ENCODE measurements around the gene STKLD1. TPM values are rescaled to one million over a fixed set of nuclear protein-coding genes. Genes with fewer than 3 reads are reported as not detected.
"Not testable (repeated sequence)": the region's sequence is repeated elsewhere in the genome, so short reads cannot be mapped to it uniquely, and the experiment has no call there.

The STKLD1 gene
- total and polyA plus RNA-seq, 4 donors: 0.40 to 3.1 (median 1.1) TPM

DNA sequence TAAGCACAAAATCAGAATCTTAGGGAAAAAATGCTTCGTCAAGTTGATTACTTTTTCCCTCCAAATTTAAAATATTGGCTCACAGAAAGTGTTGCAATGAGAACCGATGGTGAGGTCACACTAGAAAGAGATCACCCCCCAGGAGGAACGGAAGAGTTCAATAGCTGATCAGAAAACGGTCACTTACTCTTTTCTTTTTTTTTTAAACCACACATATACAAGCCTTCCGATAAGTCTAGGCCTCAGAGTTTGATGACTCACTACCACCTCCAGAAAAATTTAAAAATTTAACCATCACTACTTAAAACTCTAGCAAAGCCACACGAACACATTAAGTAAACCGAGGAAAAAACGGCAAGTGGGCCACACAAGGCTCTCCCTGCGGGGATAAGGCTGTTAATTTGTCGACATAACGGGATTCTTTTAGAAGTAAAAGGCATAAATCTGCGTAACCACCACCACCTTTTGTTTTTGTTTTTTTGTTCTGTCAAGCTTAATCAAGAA lies 1.5 kb upstream of the STKLD1 start:
- H3K36me3 ChIP-seq (ENCODE audit: control insufficient read depth in 4 of 4, insufficient read depth in 4 of 4, low read length in 4 of 4): peaks cover 0 to 21% (median 10%) of the 10 kb centered on the region in 4 donors
- peaks cover 5 to 30% (median 12%) of the 10 kb centered on the region in 5 donors for H3K4me1 ChIP-seq (ENCODE audit: control insufficient read depth in 5 of 5, insufficient read depth in 5 of 5, low read length in 5 of 5)
- H3K27me3 ChIP-seq (ENCODE audit: control insufficient read depth in 3 of 3, insufficient read depth in 3 of 3, low read length in 2 of 3): no peaks in the 10 kb centered on the region
- peak overlapping the region; percentile 87 for H3K4me3 ChIP-seq
- TF ChIP-seq, protein P1, sequence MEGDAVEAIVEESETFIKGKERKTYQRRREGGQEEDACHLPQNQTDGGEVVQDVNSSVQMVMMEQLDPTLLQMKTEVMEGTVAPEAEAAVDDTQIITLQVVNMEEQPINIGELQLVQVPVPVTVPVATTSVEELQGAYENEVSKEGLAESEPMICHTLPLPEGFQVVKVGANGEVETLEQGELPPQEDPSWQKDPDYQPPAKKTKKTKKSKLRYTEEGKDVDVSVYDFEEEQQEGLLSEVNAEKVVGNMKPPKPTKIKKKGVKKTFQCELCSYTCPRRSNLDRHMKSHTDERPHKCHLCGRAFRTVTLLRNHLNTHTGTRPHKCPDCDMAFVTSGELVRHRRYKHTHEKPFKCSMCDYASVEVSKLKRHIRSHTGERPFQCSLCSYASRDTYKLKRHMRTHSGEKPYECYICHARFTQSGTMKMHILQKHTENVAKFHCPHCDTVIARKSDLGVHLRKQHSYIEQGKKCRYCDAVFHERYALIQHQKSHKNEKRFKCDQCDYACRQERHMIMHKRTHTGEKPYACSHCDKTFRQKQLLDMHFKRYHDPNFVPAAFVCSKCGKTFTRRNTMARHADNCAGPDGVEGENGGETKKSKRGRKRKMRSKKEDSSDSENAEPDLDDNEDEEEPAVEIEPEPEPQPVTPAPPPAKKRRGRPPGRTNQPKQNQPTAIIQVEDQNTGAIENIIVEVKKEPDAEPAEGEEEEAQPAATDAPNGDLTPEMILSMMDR (IDR thresholded peaks at IDR 0.05; ENCODE audit: control extremely low read depth, extremely low read depth): no peak
- H3K27ac ChIP-seq (ENCODE audit: low read depth in 1 of 2, low read length in 1 of 2): peak overlapping the region; percentile 95 to 96
- H3K9ac ChIP-seq (ENCODE audit: insufficient read depth in 1 of 2, low read length in 2 of 2): peak overlapping the region; percentile 84 to 85
- 9 to 13% methylated on average over 12 of the region's 12 CpGs for WGBS, 2 donors
- ATAC-seq (ENCODE audit: insufficient read depth, low FRiP score) (no peak), DNase-seq (no peak)
- no peaks in the 10 kb centered on the region for H3K9me3 ChIP-seq (ENCODE audit: control insufficient read depth in 4 of 4, insufficient read depth in 3 of 4, low read length in 3 of 4)

DNA sequence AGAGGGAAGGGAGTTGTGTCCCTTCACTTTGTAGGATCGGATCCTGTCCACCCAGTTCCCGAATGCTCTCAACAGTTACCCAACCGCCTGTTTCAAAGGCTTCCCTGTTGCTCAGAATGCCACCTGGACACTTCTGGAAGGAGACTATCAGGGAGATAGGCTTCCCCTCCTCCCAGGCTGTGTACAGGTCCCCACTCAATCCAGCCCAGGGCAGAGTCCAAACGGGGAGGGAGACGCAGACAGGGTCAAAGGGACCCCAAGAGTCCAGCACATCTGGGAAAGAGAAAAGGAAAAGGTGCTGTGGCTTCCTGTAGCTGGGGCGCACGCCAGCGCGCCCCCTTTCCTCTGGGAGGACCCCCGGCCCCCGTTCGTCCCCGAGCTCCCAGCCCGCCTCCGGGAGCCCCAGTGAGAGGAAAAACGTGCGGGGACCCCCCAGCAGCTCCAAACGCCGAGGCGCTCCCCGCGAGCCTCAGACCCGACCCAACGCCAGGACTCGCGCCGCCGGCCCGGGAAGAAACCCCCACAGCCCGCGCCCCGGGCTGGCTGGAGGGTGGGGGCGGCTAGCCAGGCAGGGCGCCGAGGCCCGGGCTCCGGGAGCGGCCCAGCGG lies 946 bp upstream of the STKLD1 start:
- DNase-seq (peak; percentile 43 to 50 (median 44)), ATAC-seq (ENCODE audit: insufficient read depth, low FRiP score) (no peak)
- WGBS, 2 donors: 0% methylated on average over 31 to 39 of the region's 39 CpGs
- peak overlapping the region; percentile 84 to 85 for H3K9ac ChIP-seq (ENCODE audit: insufficient read depth in 1 of 2, low read length in 2 of 2)
- peaks cover 5 to 30% (median 12%) of the 10 kb centered on the region in 5 donors for H3K4me1 ChIP-seq (ENCODE audit: control insufficient read depth in 5 of 5, insufficient read depth in 5 of 5, low read length in 5 of 5)
- no peaks in the 10 kb centered on the region for H3K27me3 ChIP-seq (ENCODE audit: control insufficient read depth in 3 of 3, insufficient read depth in 3 of 3, low read length in 2 of 3)
- H3K36me3 ChIP-seq (ENCODE audit: control insufficient read depth in 4 of 4, insufficient read depth in 4 of 4, low read length in 4 of 4): peaks cover 0 to 21% (median 7%) of the 10 kb centered on the region in 4 donors
- H3K4me3 ChIP-seq: peak overlapping the region; percentile 87
- TF ChIP-seq, protein P1 (IDR thresholded peaks at IDR 0.05; ENCODE audit: control extremely low read depth, extremely low read depth): no peak
- H3K9me3 ChIP-seq (ENCODE audit: control insufficient read depth in 4 of 4, insufficient read depth in 3 of 4, low read length in 3 of 4): no peaks in the 10 kb centered on the region
- peak overlapping the region; percentile 95 to 96 for H3K27ac ChIP-seq (ENCODE audit: low read depth in 1 of 2, low read length in 1 of 2)

DNA sequence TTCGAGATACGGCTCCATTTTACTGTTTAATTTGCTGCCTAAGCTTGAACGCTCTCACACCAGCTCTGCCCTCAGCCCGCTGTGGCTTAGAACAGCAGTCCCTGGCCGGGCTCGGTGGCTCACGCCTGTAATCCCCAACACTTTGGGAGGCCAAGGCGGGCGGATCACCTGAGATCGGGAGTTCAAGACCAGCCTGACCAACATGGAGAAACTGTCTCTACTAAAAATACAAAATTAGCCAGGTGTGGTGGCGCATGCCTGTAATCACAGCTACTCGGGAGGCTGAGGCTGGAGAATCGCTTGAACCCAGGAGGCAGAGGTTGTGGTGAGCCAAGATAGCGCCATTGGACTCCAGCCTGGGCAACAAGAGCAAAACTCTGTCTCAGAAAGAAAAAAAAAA lies 1.1 kb downstream of the STKLD1 start:
- WGBS, 2 donors: 91 to 94% methylated on average over 14 of the region's 14 CpGs
- not testable (repeated sequence) for H3K9me3 ChIP-seq (ENCODE audit: control insufficient read depth in 4 of 4, insufficient read depth in 3 of 4, low read length in 3 of 4); DNase-seq; H3K27me3 ChIP-seq (ENCODE audit: control insufficient read depth in 3 of 3, insufficient read depth in 3 of 3, low read length in 2 of 3); ATAC-seq (ENCODE audit: insufficient read depth, low FRiP score); H3K9ac ChIP-seq (ENCODE audit: insufficient read depth in 1 of 2, low read length in 2 of 2); H3K4me3 ChIP-seq; H3K27ac ChIP-seq (ENCODE audit: low read depth in 1 of 2, low read length in 1 of 2)
- Histone ChIP-seq H3K36me3 (ENCODE audit: control insufficient read depth in 4 of 4, insufficient read depth in 4 of 4, low read length in 4 of 4) (peaks cover 0 to 13% (median 5%) of the 10 kb centered on the region in 4 donors), H3K4me1 (ENCODE audit: control insufficient read depth in 5 of 5, insufficient read depth in 5 of 5, low read length in 5 of 5) (peaks cover 0 to 21% (median 3%) of the 10 kb centered on the region in 5 donors)

DNA sequence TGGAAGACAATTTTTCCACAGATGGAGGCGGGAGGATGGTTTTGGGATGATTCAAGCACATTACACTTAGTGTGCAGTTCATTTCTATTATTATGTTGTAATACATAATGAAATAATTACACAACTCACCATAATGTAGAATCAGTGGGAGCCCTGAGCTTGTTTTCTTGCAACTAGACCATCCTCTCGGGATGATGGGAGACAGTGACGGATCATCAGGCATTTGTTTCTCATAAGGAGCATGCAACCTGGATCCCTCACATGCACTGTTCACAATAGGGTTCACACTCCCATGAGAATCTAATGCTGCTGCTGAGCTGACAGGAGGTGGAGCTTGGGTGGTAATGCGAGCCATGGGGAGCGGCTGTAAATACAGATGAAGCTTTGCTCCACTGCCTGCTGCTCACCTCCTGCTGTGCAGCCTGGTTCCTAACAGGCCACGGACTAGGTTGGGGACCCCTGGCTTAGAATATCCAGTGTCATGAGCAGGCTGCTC lies 1.6 kb downstream of the STKLD1 start:
- H3K36me3 ChIP-seq (ENCODE audit: control insufficient read depth in 4 of 4, insufficient read depth in 4 of 4, low read length in 4 of 4): peaks cover 0 to 8% (median 4%) of the 10 kb centered on the region in 4 donors
- TF ChIP-seq, protein P1 (IDR thresholded peaks at IDR 0.05; ENCODE audit: control extremely low read depth, extremely low read depth): no peak
- no peak overlapping the region for H3K4me3 ChIP-seq
- ATAC-seq (ENCODE audit: insufficient read depth, low FRiP score) (no peak), DNase-seq (no peak)
- peaks cover 0 to 19% (median 1%) of the 10 kb centered on the region in 5 donors for H3K4me1 ChIP-seq (ENCODE audit: control insufficient read depth in 5 of 5, insufficient read depth in 5 of 5, low read length in 5 of 5)
- no peak overlapping the region for H3K9ac ChIP-seq (ENCODE audit: insufficient read depth in 1 of 2, low read length in 2 of 2)
- no peaks in the 10 kb centered on the region for H3K27me3 ChIP-seq (ENCODE audit: control insufficient read depth in 3 of 3, insufficient read depth in 3 of 3, low read length in 2 of 3)
- 79 to 83% methylated on average over 6 of the region's 6 CpGs for WGBS, 2 donors
- no peaks in the 10 kb centered on the region for H3K9me3 ChIP-seq (ENCODE audit: control insufficient read depth in 4 of 4, insufficient read depth in 3 of 4, low read length in 3 of 4)
- H3K27ac ChIP-seq (ENCODE audit: low read depth in 1 of 2, low read length in 1 of 2): no peak overlapping the region

Data from lung (tissue), 12 donors.